Astrocyte of the spinal cord (primary cell): ENCODE results near the gene OLFM1.

Experiments used
- DNase-seq: peaks from one replicate; pipeline ENCODE4 v3.0.0; 2011; ENCODE audit warnings: low read depth, low spot score
- H3K4me3 ChIP-seq: 2 replicates; pipeline ENCODE4 v1.5.1; 2011; ENCODE audit warnings: low read depth, mild to moderate bottlenecking, low read length, moderate library complexity
- CTCF ChIP-seq: IDR thresholded peaks from 2 replicates; pipeline ENCODE4 v1.5.1; 2012; ENCODE audit warnings: low read depth, mild to moderate bottlenecking, low read length, inconsistent platforms
- in situ Hi-C: cut with HindIII; loops from 2 replicates; pipeline ENCODE4 v1.10.0; 2017; ENCODE audit warnings: low sequenced_read_pairs

Gene OLFM1

GRCh38 chr9:135048758-135049444, 38.6 kb upstream of the OLFM1 start:
- TF ChIP-seq CTCF, result no peak
- in situ Hi-C loops, result no loop called here
- H3K4me3 ChIP-seq, result no peak overlapping the region
- DNase-seq, result no peak

- no peak for DNase-seq
- TF ChIP-seq CTCF, result no peak
- in situ Hi-C loops, result no loop called here
These were observed 38.0 kb upstream of the OLFM1 start for GRCh38 chr9:135049460-135049859.

GRCh38 chr9:135050072-135050990, 37.1 kb upstream of the OLFM1 start:
- in situ Hi-C loops, result no loop called here
- H3K4me3 ChIP-seq, result no peak overlapping the region
- no peak for TF ChIP-seq CTCF
- no peak for DNase-seq

More at GRCh38 chr9:135049460-135049859, 38.0 kb upstream of the OLFM1 start:
- H3K4me3 ChIP-seq, result no peak overlapping the region

GRCh38 chr9:135051316-135052038, 36.0 kb upstream of the OLFM1 start:
- in situ Hi-C loops, result no loop called here
- no peak for DNase-seq

GRCh38 chr9:135053133-135053532, 34.3 kb upstream of the OLFM1 start:
- DNase-seq, result no peak

More at GRCh38 chr9:135051316-135052038, 36.0 kb upstream of the OLFM1 start:
- no peak for TF ChIP-seq CTCF
- no peak overlapping the region for H3K4me3 ChIP-seq

More at GRCh38 chr9:135053133-135053532, 34.3 kb upstream of the OLFM1 start:
- in situ Hi-C loops, result no loop called here
- H3K4me3 ChIP-seq, result no peak overlapping the region
- TF ChIP-seq CTCF, result no peak
